KMS-11 (cell line): ENCODE data around the gene OR10V1.

ENCODE experiments used
- H2AFZ ChIP-seq: fragments of 200-600 bp; sonication (generic); 2 replicates; pipeline ENCODE4 v1.6.1; 2016; ENCODE audit warnings: antibody characterized with exemption, mixed run types, low read depth
- H3K27ac ChIP-seq: fragments of 200-600 bp; sonication (generic); 2 replicates; pipeline ENCODE4 v1.6.1; 2016; ENCODE audit warnings: mild to moderate bottlenecking, mixed run types
- H3K27me3 ChIP-seq: fragments of 200-600 bp; sonication (generic); 2 replicates; pipeline ENCODE4 v1.6.1; 2017; ENCODE audit warnings: mild to moderate bottlenecking, low read depth, mixed run types, moderate library complexity; ENCODE audit not compliant: insufficient read depth
- H3K36me3 ChIP-seq: fragments of 200-600 bp; sonication (generic); 2 replicates; pipeline ENCODE4 v1.6.1; 2017; ENCODE audit warnings: mild to moderate bottlenecking, mixed run types; ENCODE audit not compliant: insufficient read depth
- H3K4me1 ChIP-seq: fragments of 200-600 bp; sonication (generic); 2 replicates; pipeline ENCODE4 v1.6.1; 2016; ENCODE audit warnings: mild to moderate bottlenecking, low read depth, mixed run types; ENCODE audit not compliant: poor library complexity, severe bottlenecking
- H3K4me2 ChIP-seq: fragments of 200-600 bp; sonication (generic); 2 replicates; pipeline ENCODE4 v1.7.0; 2016; ENCODE audit warnings: mild to moderate bottlenecking, mixed run types
- H3K4me3 ChIP-seq: fragments of 200-600 bp; sonication (generic); IDR thresholded peaks from 2 replicates; pipeline ENCODE4 v1.6.1; 2017; ENCODE audit warnings: low read depth, low read length, mixed read lengths; ENCODE audit not compliant: insufficient read depth
- H3K79me2 ChIP-seq: fragments of 200-600 bp; sonication (generic); 2 replicates; pipeline ENCODE4 v1.6.1; 2016; ENCODE audit warnings: low read depth, mixed run types; ENCODE audit not compliant: insufficient read depth
- H3K9ac ChIP-seq: fragments of 200-600 bp; sonication (generic); 2 replicates; pipeline ENCODE4 v1.6.1; 2016; ENCODE audit warnings: mild to moderate bottlenecking, mixed run types
- H4K20me1 ChIP-seq: fragments of 200-600 bp; sonication (generic); 2 replicates; pipeline ENCODE4 v1.6.1; 2016; ENCODE audit warnings: mild to moderate bottlenecking, mixed run types; ENCODE audit not compliant: insufficient read depth
- CTCF ChIP-seq: fragments of 200-600 bp; sonication (generic); conservative IDR thresholded peaks from 2 replicates; pipeline ENCODE4 v1.6.1; 2017; ENCODE audit warnings: low read depth, mild to moderate bottlenecking, antibody characterized with exemption, low read length, moderate library complexity, mixed read lengths

OR10V1 gene

DNA sequence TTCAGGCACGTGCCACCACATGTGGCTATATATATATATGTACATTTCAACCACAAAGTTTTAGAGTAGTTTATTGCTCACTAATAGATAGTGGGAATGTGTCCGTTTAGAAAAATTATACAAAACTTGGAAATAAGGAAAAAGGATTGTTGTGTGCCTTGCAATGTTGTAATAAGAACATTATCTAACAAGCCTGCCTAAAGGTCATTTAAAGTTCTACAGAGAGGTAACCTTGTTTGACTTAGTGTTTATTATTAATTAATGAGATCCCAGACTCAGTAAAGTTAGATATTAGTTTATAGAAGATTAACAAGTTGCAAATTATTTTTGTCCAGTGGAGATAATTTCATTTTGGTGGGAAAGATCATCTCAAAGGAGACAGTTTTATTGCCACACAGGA, 39.4 kb downstream of the OR10V1 start:
- no peak overlapping the region for H3K9ac ChIP-seq
- H2AFZ ChIP-seq: no peak overlapping the region
- no peak overlapping the region for H3K4me3 ChIP-seq
- H3K4me1 ChIP-seq: no peaks in the 10 kb centered on the region
- no peaks in the 10 kb centered on the region for H4K20me1 ChIP-seq
- no peak overlapping the region for H3K4me2 ChIP-seq
- H3K79me2 ChIP-seq: no peaks in the 10 kb centered on the region
- no peaks in the 10 kb centered on the region for H3K36me3 ChIP-seq
- H3K27me3 ChIP-seq: no peaks in the 10 kb centered on the region
- no peak for TF ChIP-seq CTCF
- H3K27ac ChIP-seq: no peak overlapping the region

- no peaks in the 10 kb centered on the region for H3K27me3 ChIP-seq
These were observed 40.4 kb downstream of the OR10V1 start for GRCh38 chr11:59673291-59673690.

DNA sequence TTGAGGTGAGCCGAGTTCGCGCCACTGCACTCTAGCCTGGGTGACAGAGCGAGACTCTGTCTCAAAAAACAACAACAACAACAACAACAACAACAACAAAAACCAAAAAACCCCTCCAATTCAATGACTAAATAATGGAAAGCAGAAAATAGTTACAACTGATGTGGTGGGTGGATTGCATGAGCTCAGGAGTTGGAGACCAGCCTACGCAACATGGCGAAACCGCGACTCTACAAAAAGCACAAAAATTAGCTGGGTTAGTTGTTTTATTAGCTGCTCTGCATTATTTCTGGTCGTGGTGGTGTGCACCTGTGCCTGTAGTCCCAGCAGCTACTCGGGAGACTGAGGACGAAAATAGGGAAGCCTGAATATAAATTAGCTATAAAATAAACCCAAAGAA, 42.2 kb downstream of the OR10V1 start:
- no peak for TF ChIP-seq CTCF
- no peaks in the 10 kb centered on the region for H3K36me3 ChIP-seq

More at GRCh38 chr11:59673291-59673690, 40.4 kb downstream of the OR10V1 start:
- TF ChIP-seq CTCF: no peak
- Histone ChIP-seq H3K79me2 (peaks cover 3% of the 10 kb centered on the region), H3K4me2 (no peak overlapping the region), H3K4me3 (no peak overlapping the region), H3K9ac (no peak overlapping the region), H2AFZ (no peak overlapping the region), H3K36me3 (no peaks in the 10 kb centered on the region), H3K27ac (no peak overlapping the region), H3K4me1 (no peaks in the 10 kb centered on the region), H4K20me1 (no peaks in the 10 kb centered on the region)

DNA sequence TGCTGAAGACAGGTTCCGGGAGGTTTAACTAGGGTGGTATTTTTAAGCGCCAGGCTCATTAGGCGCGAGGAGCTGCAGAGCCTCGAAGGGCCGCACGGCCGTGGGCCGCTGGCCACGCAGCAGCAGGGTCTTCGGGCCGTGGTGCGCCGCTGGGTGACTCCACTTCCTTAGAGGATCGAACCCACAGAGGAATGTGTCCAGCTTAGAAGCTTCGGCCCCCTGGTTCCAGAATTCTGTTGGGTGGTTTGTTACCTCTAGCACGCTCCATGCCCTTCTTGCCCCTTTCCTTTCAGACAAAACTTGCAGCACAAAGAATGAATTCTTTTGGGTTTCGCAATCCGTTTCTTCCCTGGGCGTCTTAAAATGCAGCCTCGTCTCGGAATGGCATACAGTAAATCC, 44.0 kb downstream of the OR10V1 start:
- Histone ChIP-seq H3K4me2 (peak overlapping the region; percentile 61), H4K20me1 (no peaks in the 10 kb centered on the region), H3K79me2 (peaks cover 16% of the 10 kb centered on the region), H3K27me3 (no peaks in the 10 kb centered on the region), H3K4me1 (peaks cover 15% of the 10 kb centered on the region), H3K36me3 (no peaks in the 10 kb centered on the region), H2AFZ (peak overlapping the region; percentile 88), H3K4me3 (no peak overlapping the region), H3K9ac (peak overlapping the region; percentile 79), H3K27ac (peak overlapping the region; percentile 71)
- TF ChIP-seq CTCF: no peak

More for the DNA sequence above, 42.2 kb downstream of the OR10V1 start:
- H3K79me2 ChIP-seq: peaks cover 16% of the 10 kb centered on the region
- no peak overlapping the region for H3K4me2 ChIP-seq
- H4K20me1 ChIP-seq: no peaks in the 10 kb centered on the region
- peaks cover 15% of the 10 kb centered on the region for H3K4me1 ChIP-seq
- H3K27me3 ChIP-seq: no peaks in the 10 kb centered on the region
- no peak overlapping the region for H2AFZ ChIP-seq
- no peak overlapping the region for H3K4me3 ChIP-seq
- no peak overlapping the region for H3K27ac ChIP-seq
- no peak overlapping the region for H3K9ac ChIP-seq
